Superior temporal gyrus (tissue), 1 donor: ENCODE results near the gene C17orf67.

Source experiments
- DNase-seq: peaks from one replicate; pipeline ENCODE4 v3.0.0-alpha.2; 2016; ENCODE audit errors: extremely low spot score

C17orf67 gene

DNA sequence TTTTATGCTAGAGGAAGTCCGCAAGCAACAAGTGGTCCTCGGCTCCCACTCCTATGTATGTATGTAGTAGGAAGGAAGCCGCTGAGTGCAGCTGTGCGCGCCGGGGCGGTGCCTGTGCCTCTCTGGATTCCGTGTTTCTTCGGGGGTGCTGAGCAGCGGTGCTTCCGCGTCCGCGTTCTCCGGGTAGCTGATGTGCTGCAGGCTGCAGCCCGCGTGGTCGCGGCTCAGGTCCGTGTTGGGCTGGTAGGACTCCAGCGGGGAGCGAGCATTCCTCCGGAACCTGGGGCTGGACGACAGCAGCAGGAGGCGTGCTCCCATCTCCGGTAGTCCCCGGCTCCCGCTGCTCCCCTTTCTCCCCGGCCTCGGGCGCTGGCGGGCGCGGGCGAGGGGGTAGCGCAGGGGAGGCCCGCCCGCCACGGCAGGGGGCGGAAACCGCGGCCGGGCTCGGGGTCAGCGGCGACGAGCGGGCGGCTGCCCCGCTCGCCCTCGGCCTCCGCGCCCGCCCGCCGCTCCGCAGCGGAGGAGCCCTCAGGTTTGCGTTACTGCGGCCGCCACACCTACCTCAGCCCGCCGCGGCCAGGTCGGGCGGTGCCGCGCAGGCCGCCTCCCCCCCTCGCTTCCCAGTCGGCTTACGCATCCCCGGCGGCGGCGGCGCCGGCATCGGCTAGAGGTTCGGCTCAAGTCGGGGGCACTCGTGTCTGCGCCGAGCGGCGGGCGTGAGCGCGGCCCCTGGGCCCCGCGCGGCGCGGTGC, 487 bp downstream of the C17orf67 start:
- DNase-seq = peak; percentile 42

GRCh38 chr17:56832446-56832845, 1.3 kb downstream of the C17orf67 start:
- no peak for DNase-seq

DNA sequence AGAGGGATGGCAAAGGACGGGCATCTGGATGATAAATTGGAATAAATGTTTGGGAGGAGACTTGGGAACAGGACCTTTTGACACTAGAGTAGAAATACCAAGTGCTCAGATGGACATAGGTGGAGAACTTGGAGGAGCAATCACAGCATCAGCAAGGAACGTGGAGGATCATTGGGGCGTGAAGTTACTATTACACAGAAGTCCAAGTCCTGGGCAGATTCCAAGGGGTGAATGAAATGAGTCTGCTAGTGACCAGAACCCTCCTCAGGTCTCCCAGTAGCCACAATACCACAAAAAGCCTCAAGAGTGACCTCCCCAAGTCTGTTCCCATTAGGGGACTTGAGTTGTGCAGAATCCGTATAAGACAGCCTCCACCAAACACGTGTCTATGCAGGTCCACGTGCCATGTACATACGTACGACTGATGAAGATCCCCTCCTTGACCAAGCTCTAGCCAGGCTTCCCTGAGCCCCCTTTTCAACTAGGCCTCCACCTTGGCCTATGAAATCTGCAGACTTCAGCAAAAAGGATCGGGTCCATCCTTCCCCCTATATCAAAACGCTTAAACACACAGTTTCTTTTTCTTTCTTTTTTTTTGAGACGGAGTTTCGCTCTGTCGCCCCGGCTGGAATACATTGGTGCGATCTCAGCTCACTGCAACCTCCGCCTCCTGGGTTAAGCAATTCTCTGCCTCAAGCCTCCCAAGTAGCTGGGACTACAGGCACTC, 2.2 kb downstream of the C17orf67 start:
- DNase-seq = no peak

GRCh38 chr17:56830726-56831368, 2.9 kb downstream of the C17orf67 start:
- no peak for DNase-seq

DNA sequence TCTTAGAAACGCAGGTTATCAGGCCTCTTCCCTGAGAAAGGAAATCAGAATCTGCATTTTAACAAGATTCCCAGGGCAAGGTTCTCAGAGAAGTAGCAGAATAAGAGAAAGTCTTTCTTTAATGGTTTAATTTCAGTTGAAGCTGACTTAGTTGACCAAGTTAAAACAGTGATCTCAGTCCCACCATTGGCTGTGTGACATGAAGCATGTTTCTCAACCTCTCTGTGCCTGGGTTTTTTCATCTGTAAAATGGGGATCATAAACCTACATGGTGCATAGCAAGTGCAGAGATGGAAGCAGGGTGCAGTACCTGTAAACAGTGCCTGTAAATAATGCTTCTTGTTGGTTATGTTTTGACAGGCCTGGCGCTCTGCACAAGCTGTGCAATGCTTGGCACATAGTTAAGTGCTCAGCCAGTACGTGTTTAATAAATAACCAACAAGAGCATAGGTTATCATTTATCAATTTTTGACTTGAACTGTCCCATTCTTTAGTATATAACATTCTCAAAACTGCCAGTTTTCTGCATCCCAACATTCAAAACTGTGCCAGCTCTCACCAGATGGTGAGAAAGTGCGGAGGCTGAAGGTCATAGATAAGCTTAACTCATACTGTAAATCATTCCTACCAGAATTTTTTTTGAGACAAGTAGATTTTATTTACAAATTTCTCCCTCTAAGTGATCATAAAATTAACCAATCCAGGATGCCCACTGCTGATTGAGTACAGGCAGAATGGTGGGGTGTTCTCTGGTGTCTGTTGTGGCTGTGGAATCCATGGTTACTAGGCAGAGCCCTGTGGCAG, 6.9 kb downstream of the C17orf67 start:
- DNase-seq = no peak

GRCh38 chr17:56824503-56824902, 9.2 kb downstream of the C17orf67 start:
- DNase-seq = no peak

DNA sequence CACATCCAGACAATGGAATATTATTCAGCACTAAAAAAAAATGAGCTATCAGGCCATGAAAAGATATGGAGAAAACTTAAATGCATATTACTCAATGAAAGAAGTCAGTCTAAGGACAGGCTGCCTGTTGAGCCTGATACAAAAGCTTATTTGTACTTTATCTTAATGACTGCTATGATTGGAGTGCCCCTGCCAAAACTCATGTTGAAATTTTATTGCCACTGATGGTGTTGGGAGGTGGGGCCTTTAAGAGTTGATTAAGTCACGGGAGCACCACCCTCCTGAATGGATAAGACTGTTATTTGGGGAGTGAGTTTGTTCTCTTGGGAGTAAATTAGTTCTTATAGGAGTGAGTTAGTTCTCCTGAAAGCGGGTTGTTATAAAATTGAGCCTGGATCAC, 9.9 kb downstream of the C17orf67 start:
- DNase-seq = no peak

GRCh38 chr17:56822725-56823124, 11.0 kb downstream of the C17orf67 start:
- no peak for DNase-seq

GRCh38 chr17:56821847-56822534, 11.7 kb downstream of the C17orf67 start:
- no peak for DNase-seq

DNA sequence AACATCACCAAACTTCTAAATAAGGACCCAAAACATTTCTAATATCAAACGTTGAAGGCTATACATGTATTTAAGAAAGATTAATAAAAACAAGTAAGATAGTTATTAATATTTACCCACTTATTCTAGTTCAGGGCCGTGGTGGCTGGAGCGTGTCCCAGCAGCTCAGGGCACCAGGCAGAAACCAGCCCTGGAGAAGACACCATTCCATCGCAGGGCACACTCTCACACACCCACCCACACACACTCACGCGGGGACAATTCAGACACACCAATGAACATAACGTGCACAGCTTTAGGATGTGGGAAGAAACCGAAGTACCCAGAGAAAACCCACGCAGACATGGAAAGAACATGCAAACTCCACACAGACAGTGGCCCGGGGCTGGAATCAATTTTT, 13.5 kb downstream of the C17orf67 start:
- DNase-seq = no peak

DNA sequence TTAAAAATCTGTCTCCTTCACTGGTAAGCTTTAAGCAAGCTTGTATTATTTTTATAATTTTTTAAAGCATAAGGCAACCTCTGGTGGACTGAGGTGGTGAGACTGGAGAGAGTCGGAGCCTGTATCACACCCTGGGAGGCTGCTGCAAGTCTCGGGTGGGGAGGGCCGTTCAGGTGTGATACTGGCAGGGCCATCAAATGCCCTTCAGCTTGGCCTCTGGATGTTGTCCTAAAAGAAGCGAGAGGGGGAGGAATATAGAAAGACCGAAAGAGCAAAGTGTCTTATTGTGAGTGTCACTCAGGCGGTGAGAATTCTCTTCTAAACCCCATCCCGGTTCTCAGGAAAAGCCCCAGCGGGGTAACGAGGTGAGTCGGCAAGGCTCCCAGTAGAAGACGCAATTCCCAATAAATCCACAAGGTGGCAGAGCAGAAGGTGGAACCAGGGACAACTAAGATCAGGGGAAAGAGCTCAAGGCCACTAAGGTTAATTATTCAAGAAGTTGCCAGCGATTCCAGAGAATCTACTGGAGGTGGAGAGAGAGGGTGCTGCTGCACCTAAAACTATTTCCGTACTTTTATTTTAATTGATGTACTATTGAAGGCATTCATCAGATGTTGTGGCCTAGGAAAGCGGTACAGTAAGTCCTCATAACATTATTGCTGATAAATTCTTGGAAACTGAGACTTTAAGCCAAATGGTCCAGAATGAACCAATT, 14.1 kb downstream of the C17orf67 start:
- DNase-seq = peak; percentile 81

GRCh38 chr17:56819030-56819429, 14.7 kb downstream of the C17orf67 start:
- no peak for DNase-seq

- no peak for DNase-seq
These were observed 16.7 kb downstream of the C17orf67 start for GRCh38 chr17:56817066-56817465.

DNA sequence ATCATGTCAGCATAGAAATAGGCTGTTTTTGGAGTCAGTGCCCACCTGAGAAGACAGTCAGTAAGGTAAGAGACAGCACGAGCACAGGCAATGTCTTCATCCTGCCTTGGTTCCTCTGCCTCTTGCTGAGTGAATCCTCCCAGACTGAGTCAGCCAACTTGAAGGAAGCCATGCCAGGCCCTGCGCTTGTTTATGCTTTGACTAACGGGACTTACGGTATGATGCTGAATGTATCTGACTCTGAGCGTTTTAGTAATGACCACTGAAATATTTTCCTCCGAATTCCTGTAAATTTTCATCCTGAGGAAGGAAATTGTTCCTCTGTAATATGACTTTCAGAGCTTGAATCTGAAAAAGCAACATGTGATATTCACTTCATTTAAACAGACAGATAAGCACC, 18.0 kb downstream of the C17orf67 start:
- DNase-seq = no peak

DNA sequence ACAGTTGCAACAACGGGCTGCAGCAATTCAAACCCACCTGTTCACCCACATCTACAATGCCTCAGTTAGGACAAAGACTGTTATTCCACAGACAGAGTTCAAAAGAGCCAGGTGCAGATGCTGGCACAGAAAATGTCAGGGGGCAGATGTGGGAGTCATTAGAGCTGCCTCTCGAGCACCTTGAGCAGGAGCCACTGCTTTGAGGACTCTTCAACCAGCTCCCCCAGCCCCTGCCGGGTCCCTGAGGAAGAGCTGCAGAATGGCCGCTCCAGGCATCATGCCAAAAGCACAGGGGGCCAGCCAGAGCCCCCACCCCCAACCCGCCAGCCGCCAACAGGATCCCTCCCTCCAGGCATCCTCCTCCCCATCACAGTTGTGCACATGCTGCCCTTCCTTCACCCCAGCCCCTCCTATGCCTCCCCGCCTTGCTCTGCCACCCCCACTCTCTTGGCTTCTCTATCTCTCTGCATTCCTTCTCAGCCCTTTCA, 20.8 kb downstream of the C17orf67 start:
- DNase-seq = no peak

DNA sequence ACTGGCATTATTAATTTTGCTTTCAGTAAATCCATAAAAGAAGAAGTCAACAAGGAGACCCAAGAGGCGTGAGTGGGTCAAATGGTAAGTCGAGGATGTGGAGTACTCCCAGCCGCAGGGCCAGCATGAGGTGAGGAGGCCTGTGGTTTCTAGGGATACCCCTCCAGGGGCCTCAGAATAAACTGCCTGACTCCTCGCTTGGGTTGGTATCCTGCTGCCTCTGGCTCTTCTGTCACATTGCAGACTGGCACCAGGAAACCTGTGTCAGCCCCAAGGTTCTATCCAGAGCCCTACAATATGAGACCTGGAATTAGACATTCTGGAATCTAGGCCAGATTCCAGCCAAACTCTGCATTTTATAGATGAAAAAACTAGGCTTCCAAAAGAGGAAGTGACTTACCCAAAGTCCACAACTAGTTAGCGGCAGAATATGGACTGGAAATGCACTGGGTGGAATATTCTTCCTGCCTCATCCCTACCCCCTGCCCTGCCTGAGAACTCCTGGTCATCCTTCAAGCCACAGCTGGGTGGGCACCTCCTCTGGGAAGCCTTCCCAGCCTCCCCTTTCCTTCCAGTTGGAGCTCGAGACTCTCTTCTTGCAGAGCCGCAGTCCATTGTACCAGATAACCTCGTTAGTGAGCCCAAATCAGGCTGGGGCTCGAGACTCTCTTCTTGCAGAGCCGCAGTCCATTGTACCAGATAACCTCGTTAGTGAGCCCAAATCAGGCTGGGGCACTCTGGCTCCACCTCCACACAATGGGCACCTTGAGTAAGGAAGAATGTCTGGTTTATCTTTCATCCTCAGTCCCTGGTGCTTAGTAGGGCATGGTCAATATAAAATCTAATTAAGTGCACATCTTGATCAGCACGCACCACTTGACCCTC, 22.6 kb downstream of the C17orf67 start:
- DNase-seq = no peak

- no peak for DNase-seq
These were observed 23.4 kb downstream of the C17orf67 start for GRCh38 chr17:56810343-56810742.

DNA sequence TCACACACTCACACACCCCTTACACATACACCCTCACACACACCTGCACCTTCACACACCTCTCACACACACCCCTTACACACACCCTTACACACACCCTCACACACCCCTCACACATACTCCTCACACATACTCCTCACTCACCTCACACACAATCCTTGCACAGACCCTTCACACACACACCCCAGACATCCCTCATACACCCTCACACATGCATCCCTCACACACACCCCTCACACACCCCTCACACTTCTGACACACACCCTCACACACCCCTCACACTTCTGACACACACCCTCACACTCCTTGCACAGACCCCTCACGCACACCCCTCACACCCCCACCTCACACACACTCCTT, 23.9 kb downstream of the C17orf67 start:
- DNase-seq = no peak

- no peak for DNase-seq
These were observed 24.5 kb downstream of the C17orf67 start for GRCh38 chr17:56809106-56809819.
